Smooth muscle cell (in vitro differentiated cells): ENCODE data around the gene ABCC1. TPM values are rescaled to one million over a fixed set of nuclear protein-coding genes. Genes with fewer than 3 reads are reported as not detected.
"Not testable (repeated sequence)": the region's sequence is repeated elsewhere in the genome, so short reads cannot be mapped to it uniquely, and the experiment has no call there.

Experiments
- DNase-seq: peaks from one replicate; lab custom pipeline; 2025; ENCODE audit not compliant: unreplicated experiment; lab: John Stamatoyannopoulos, UW
- H2AFZ ChIP-seq: fragments of 200-600 bp; sonication (generic); 2 replicates; pipeline ENCODE4 v1.6.0; 2016; ENCODE audit warnings: antibody characterized with exemption, low read depth, mild to moderate bottlenecking
- H3F3A ChIP-seq: fragments of 200-600 bp; sonication (generic); 2 replicates; pipeline ENCODE4 v1.6.0; 2017; ENCODE audit warnings: antibody characterized with exemption, low read depth
- H3K27ac ChIP-seq: fragments of 200-600 bp; sonication (generic); 2 replicates; pipeline ENCODE4 v1.5.1; 2016; ENCODE audit warnings: low read depth, mild to moderate bottlenecking
- H3K27me3 ChIP-seq: fragments of 200-600 bp; sonication (generic); 2 replicates; pipeline ENCODE4 v1.6.1; 2016; ENCODE audit warnings: low read depth, mild to moderate bottlenecking
- H3K36me3 ChIP-seq: fragments of 200-600 bp; sonication (generic); 2 replicates; pipeline ENCODE4 v1.5.1; 2016; ENCODE audit warnings: low read depth
- H3K4me1 ChIP-seq: fragments of 200-600 bp; sonication (generic); 2 replicates; pipeline ENCODE4 v1.5.1; 2016; ENCODE audit warnings: low read depth
- H3K4me2 ChIP-seq: fragments of 200-600 bp; sonication (generic); 2 replicates; pipeline ENCODE4 v1.6.0; 2016; ENCODE audit warnings: mild to moderate bottlenecking
- H3K4me3 ChIP-seq: fragments of 200-600 bp; sonication (generic); 2 replicates; pipeline ENCODE4 v1.5.1; 2016; ENCODE audit warnings: mild to moderate bottlenecking
- H3K79me2 ChIP-seq: fragments of 200-600 bp; sonication (generic); 2 replicates; pipeline ENCODE4 v1.6.0; 2016; ENCODE audit warnings: low read depth, mild to moderate bottlenecking
- H3K9ac ChIP-seq: fragments of 200-600 bp; sonication (generic); 2 replicates; pipeline ENCODE4 v1.6.0; 2016; ENCODE audit warnings: low read depth
- H3K9me3 ChIP-seq: fragments of 200-600 bp; sonication (generic); replicated peaks from 2 replicates; pipeline ENCODE4 v1.5.1; 2016; ENCODE audit warnings: low read depth
- H4K20me1 ChIP-seq: fragments of 200-600 bp; sonication (generic); 2 replicates; pipeline ENCODE4 v1.6.0; 2016; ENCODE audit warnings: low read depth
- CTCF ChIP-seq: fragments of 200-600 bp; sonication (generic); IDR thresholded peaks from 2 replicates; pipeline ENCODE4 v1.5.1; 2017; ENCODE audit warnings: borderline replicate concordance, mild to moderate bottlenecking, antibody characterized with exemption; ENCODE audit not compliant: insufficient read depth, poor library complexity, severe bottlenecking
- WGBS: methylation state at CpG from one replicate; pipeline ENCODE4 v1.1.7; 2016; ENCODE audit warnings: low lambda C conversion rate; 5-methylcytosine and 5-hydroxymethylcytosine counted together
- polyA plus RNA-seq: library from polyadenylated mRNA; unstranded; fragments of >200 nt; fragmentation: Nextera tagmentation; extraction: Ambion mirVana; gene quantifications from 2 replicates; pipeline ENCODE4 v1.2.1, GENCODE V29; 2016
- total RNA-seq: library from RNA; depleted of rRNA; stranded (reverse); fragments of >200 nt; gene quantifications from 2 replicates; pipeline ENCODE4 v1.2.3, GENCODE V29; 2014

Gene ABCC1
- total and polyA plus RNA-seq, 2 experiments from 2014 or later = 10.2 to 22.7 TPM

- no peaks in the 10 kb centered on the region for H3K9me3 ChIP-seq
- H3F3A ChIP-seq = no peaks in the 10 kb centered on the region
- H3K4me2 ChIP-seq = no peak overlapping the region
- 70% methylated on average over 7 of the region's 7 CpGs for WGBS
- DNase-seq = no peak
- H3K27me3 ChIP-seq = no peaks in the 10 kb centered on the region
- H3K79me2 ChIP-seq = no peaks in the 10 kb centered on the region
- no peaks in the 10 kb centered on the region for H4K20me1 ChIP-seq
- TF ChIP-seq CTCF = no peak
- H3K4me3 ChIP-seq = no peak overlapping the region
- H3K9ac ChIP-seq = no peak overlapping the region
- no peaks in the 10 kb centered on the region for H3K36me3 ChIP-seq
- H3K4me1 ChIP-seq = no peaks in the 10 kb centered on the region
- no peak overlapping the region for H2AFZ ChIP-seq
- no peak overlapping the region for H3K27ac ChIP-seq
Measured at GRCh38 chr16:15913046-15913698, 36.2 kb upstream of the ABCC1 start.

GRCh38 chr16:15915555-15916081 lies 33.8 kb upstream of the ABCC1 start:
- H3K27me3 ChIP-seq = no peaks in the 10 kb centered on the region

GRCh38 chr16:15916323-15916722 lies 33.1 kb upstream of the ABCC1 start:
- 90% methylated on average over 8 of the region's 8 CpGs for WGBS
- H3K27me3 ChIP-seq = no peaks in the 10 kb centered on the region

More at GRCh38 chr16:15915555-15916081, 33.8 kb upstream of the ABCC1 start:
- no peak overlapping the region for H3K4me3 ChIP-seq
- H3K9ac ChIP-seq = no peak overlapping the region
- no peaks in the 10 kb centered on the region for H3K4me1 ChIP-seq
- no peaks in the 10 kb centered on the region for H3F3A ChIP-seq
- H3K9me3 ChIP-seq = no peaks in the 10 kb centered on the region
- WGBS = 92% methylated on average over 5 of the region's 5 CpGs
- no peak overlapping the region for H3K27ac ChIP-seq
- no peaks in the 10 kb centered on the region for H3K79me2 ChIP-seq
- TF ChIP-seq CTCF = no peak
- no peak for DNase-seq
- no peaks in the 10 kb centered on the region for H3K36me3 ChIP-seq
- no peaks in the 10 kb centered on the region for H4K20me1 ChIP-seq
- H3K4me2 ChIP-seq = no peak overlapping the region
- no peak overlapping the region for H2AFZ ChIP-seq

GRCh38 chr16:15918314-15918713 lies 31.1 kb upstream of the ABCC1 start:
- H3K4me1 ChIP-seq, H3K4me2 ChIP-seq, DNase-seq, H3K36me3 ChIP-seq, H3K4me3 ChIP-seq, H2AFZ ChIP-seq, H3K79me2 ChIP-seq, H3K27ac ChIP-seq, H3K9ac ChIP-seq, H3K27me3 ChIP-seq, H3F3A ChIP-seq, H4K20me1 ChIP-seq, H3K9me3 ChIP-seq: not testable (repeated sequence)
- 78% methylated on average over 3 of the region's 3 CpGs for WGBS

More at GRCh38 chr16:15916323-15916722, 33.1 kb upstream of the ABCC1 start:
- no peak overlapping the region for H3K27ac ChIP-seq
- H3K79me2 ChIP-seq = no peaks in the 10 kb centered on the region
- no peaks in the 10 kb centered on the region for H3K4me1 ChIP-seq
- H3K4me3 ChIP-seq = no peak overlapping the region
- no peak overlapping the region for H2AFZ ChIP-seq
- H4K20me1 ChIP-seq = no peaks in the 10 kb centered on the region
- DNase-seq = no peak
- no peak overlapping the region for H3K4me2 ChIP-seq
- TF ChIP-seq CTCF = no peak
- no peaks in the 10 kb centered on the region for H3K36me3 ChIP-seq
- no peaks in the 10 kb centered on the region for H3F3A ChIP-seq
- no peak overlapping the region for H3K9ac ChIP-seq
- no peaks in the 10 kb centered on the region for H3K9me3 ChIP-seq
